Measurements from ENCODE around the gene PA2G4. TPM values are rescaled to one million over a fixed set of nuclear protein-coding genes. Genes with fewer than 3 reads are reported as not detected.

Gene PA2G4
- total and polyA plus RNA-seq, 2 experiments from 2014 or later = 87.9 to 102 TPM

DNA sequence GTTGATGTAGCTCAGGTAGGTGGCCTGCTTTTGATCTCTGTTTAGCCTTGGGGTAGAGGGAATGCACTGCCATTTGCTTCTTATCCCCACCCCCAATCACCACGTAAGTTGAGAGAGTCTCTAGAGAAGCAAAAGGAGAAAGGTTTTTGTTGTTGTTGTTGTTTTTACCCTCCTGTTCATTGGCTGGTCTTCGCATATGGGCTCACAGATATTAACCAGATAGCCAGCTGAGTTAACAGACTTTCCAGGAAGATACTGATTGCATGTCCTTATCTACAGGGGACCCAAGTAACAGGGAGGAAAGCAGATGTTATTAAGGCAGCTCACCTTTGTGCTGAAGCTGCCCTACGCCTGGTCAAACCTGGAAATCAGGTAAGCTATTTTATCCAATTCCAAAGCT lies 2.9 kb downstream of the PA2G4 start:
- H3K4me3 ChIP-seq = no peak overlapping the region
- no peaks in the 10 kb centered on the region for H3K36me3 ChIP-seq (replicated peaks; ENCODE audit: insufficient read depth, low read depth)

DNA sequence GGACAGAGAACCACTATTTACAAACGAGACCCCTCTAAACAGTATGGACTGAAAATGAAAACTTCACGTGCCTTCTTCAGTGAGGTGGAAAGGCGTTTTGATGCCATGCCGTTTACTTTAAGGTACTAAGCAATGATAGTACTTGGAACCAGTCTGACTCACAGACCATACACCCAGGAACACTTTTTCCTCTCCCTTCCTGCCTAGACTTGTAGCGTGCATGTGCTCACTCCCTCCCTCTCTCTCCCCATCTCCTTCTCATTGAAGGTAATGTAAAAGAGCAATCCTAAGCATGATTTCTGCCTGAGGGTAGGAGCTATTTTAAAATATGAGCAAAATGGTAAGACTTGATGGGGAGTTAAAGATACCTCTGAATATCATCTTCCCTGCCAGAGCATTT lies 6.2 kb downstream of the PA2G4 start:
- Histone ChIP-seq H3K9me3 (ENCODE audit: low read depth) (no peaks in the 10 kb centered on the region), H2AFZ (no peak overlapping the region), H4K20me1 (ENCODE audit: insufficient read depth, poor library complexity, severe bottlenecking) (peaks cover 2% of the 10 kb centered on the region), H3K79me2 (peaks cover 30% of the 10 kb centered on the region), H3K4me3 (no peak overlapping the region), H3K27ac (no peak overlapping the region), H3K36me3 (replicated peaks; ENCODE audit: insufficient read depth, low read depth) (no peaks in the 10 kb centered on the region), H3K9me2 (replicated peaks; ENCODE audit: insufficient read depth) (no peaks in the 10 kb centered on the region), H3K4me1 (ENCODE audit: insufficient read depth) (peaks cover 5% of the 10 kb centered on the region), H3K27me3 (no peaks in the 10 kb centered on the region), H3K4me2 (no peak overlapping the region)
- no peak for DNase-seq (ENCODE audit: low spot score)
- 99% methylated on average over 5 of the region's 5 CpGs for WGBS (ENCODE audit: low lambda C conversion rate, missing lambda C conversion rate)
- TF ChIP-seq, protein P1, sequence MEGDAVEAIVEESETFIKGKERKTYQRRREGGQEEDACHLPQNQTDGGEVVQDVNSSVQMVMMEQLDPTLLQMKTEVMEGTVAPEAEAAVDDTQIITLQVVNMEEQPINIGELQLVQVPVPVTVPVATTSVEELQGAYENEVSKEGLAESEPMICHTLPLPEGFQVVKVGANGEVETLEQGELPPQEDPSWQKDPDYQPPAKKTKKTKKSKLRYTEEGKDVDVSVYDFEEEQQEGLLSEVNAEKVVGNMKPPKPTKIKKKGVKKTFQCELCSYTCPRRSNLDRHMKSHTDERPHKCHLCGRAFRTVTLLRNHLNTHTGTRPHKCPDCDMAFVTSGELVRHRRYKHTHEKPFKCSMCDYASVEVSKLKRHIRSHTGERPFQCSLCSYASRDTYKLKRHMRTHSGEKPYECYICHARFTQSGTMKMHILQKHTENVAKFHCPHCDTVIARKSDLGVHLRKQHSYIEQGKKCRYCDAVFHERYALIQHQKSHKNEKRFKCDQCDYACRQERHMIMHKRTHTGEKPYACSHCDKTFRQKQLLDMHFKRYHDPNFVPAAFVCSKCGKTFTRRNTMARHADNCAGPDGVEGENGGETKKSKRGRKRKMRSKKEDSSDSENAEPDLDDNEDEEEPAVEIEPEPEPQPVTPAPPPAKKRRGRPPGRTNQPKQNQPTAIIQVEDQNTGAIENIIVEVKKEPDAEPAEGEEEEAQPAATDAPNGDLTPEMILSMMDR (IDR thresholded peaks at IDR 0.05; ENCODE audit: poor library complexity) = no peak
- TF ChIP-seq EZH2phosphoT487 (IDR thresholded peaks at IDR 0.05; ENCODE audit: low read depth, severe bottlenecking, unreplicated experiment) = no peak
- TF ChIP-seq EZH2 (IDR thresholded peaks at IDR 0.05; ENCODE audit: borderline replicate concordance) = no peak

More for the DNA sequence above, 2.9 kb downstream of the PA2G4 start:
- Histone ChIP-seq H3K4me1 (ENCODE audit: insufficient read depth) (peaks cover 12% of the 10 kb centered on the region), H3K27me3 (no peaks in the 10 kb centered on the region), H3K27ac (no peak overlapping the region), H3K9me3 (ENCODE audit: low read depth) (no peaks in the 10 kb centered on the region), H3K4me2 (no peak overlapping the region), H3K79me2 (peaks cover 39% of the 10 kb centered on the region), H3K9me2 (replicated peaks; ENCODE audit: insufficient read depth) (no peaks in the 10 kb centered on the region), H2AFZ (no peak overlapping the region), H4K20me1 (ENCODE audit: insufficient read depth, poor library complexity, severe bottlenecking) (peaks cover 6% of the 10 kb centered on the region)
- no peak for TF ChIP-seq EZH2 (IDR thresholded peaks at IDR 0.05; ENCODE audit: borderline replicate concordance)
- TF ChIP-seq EZH2phosphoT487 (IDR thresholded peaks at IDR 0.05; ENCODE audit: low read depth, severe bottlenecking, unreplicated experiment) = no peak
- TF ChIP-seq, protein P1 (IDR thresholded peaks at IDR 0.05; ENCODE audit: poor library complexity) = no peak
- 93% methylated on average over 3 of the region's 3 CpGs for WGBS (ENCODE audit: low lambda C conversion rate, missing lambda C conversion rate)
- no peak for DNase-seq (ENCODE audit: low spot score)

DNA sequence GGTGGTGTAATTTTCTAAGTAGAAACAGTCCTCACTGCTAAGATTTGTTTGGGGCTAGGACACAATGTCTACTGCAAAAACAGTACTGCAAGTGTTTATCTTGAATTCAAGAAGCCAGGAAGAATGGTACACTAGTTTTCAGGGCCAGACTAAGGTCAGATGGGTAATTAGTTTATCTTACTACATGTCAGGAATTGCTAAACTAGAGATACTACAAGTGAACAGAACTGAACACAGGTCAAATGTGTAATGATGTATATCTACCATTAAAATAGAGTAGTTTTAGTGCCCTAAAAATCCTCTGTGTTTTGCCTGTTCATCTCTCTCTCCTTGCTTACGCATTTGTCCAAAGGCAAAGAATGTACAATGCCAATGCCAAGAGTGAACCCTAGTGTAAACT lies 9.7 kb downstream of the PA2G4 start:
- Histone ChIP-seq H3K9me3 (ENCODE audit: low read depth) (no peaks in the 10 kb centered on the region), H3K4me3 (no peak overlapping the region)
- 86% methylated on average over 1 of the region's 1 CpG for WGBS (ENCODE audit: low lambda C conversion rate, missing lambda C conversion rate)

More for the DNA sequence above, 9.7 kb downstream of the PA2G4 start:
- DNase-seq (ENCODE audit: low spot score) = no peak
- Histone ChIP-seq H3K27me3 (no peaks in the 10 kb centered on the region), H3K4me1 (ENCODE audit: insufficient read depth) (peaks cover 4% of the 10 kb centered on the region), H3K27ac (no peak overlapping the region), H3K36me3 (replicated peaks; ENCODE audit: insufficient read depth, low read depth) (no peaks in the 10 kb centered on the region), H3K79me2 (peaks cover 10% of the 10 kb centered on the region), H2AFZ (no peak overlapping the region), H3K9me2 (replicated peaks; ENCODE audit: insufficient read depth) (no peaks in the 10 kb centered on the region), H3K4me2 (no peak overlapping the region), H4K20me1 (ENCODE audit: insufficient read depth, poor library complexity, severe bottlenecking) (peaks cover 2% of the 10 kb centered on the region)
- TF ChIP-seq, protein P1 (IDR thresholded peaks at IDR 0.05; ENCODE audit: poor library complexity) = no peak
- no peak for TF ChIP-seq EZH2phosphoT487 (IDR thresholded peaks at IDR 0.05; ENCODE audit: low read depth, severe bottlenecking, unreplicated experiment)
- TF ChIP-seq EZH2 (IDR thresholded peaks at IDR 0.05; ENCODE audit: borderline replicate concordance) = no peak
